Stimulated activated CD4-positive, alpha-beta T cell treated with anti-CD3 and anti-CD28 coated beads, Interleukin-1b, Interleukin-23, amount 100 ng/mL, for 1 hour (primary cell): Measurements from ENCODE around the gene STX17.

ENCODE experiments used
- DNase-seq, 2 donors: peaks; one replicate each; pipeline ENCODE4 v3.0.0-alpha.2; 2020; ENCODE audit warnings: low read depth in 2 of 2

STX17 gene

DNA sequence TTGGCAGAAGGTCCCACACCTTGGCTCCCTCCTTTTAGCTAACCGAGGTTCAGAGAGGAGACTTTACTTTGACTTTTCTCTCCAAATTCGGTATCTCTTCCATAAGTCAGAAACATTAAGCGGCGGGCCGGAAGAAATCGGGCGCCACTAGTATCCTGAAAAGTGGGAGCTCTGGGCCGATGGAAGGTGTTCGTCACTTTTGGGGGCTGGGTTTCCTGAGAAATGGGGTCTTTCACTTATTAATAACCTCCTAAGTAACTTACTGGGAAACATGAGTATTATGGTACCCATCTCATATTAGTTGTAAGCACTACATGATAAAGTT lies 716 bp downstream of the STX17 start:
- DNase-seq, result no peak

DNA sequence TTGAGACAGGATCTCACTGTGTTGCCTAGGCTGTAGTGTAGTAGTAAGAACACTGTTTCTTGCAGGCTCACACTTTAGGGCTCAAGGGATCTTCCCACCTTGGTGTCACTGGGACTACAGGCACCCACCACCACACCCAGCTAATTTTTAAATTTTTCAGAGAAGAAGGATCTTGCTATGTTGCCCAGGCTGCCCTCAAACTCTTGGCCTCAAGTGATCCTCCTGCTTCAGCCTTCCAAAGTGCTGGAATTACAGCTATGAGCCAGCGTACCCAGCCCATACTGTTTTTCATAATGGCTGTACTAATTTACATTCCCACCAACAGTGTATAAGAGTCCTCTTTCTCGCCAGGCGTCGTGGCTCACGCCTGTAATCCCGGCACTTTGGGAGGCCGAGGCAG lies 5.1 kb downstream of the STX17 start:
- no peak for DNase-seq

GRCh38 chr9:99916650-99917049 lies 10.2 kb downstream of the STX17 start:
- no peak for DNase-seq

DNA sequence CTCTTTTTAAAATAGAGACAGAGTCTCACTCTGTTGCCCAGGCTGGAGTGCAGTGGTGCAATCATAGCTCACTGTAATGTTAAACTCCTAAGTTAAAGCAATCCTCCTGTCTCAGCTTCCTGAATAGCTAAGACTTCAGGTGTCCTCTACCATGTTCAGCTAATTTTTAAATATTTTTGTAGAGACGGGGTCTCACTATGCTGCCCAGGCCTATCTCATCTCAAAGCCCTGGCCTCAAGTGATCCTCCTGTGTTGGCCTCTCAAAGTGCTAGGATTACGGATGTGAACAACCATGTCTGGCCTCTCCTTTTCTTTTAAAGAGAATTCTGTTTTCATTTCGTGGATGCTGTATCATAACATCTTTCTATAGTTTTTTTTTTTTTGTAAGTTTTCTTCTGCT lies 11.7 kb downstream of the STX17 start:
- DNase-seq, result no peak

GRCh38 chr9:99919930-99920329 lies 13.5 kb downstream of the STX17 start:
- DNase-seq, result no peak

DNA sequence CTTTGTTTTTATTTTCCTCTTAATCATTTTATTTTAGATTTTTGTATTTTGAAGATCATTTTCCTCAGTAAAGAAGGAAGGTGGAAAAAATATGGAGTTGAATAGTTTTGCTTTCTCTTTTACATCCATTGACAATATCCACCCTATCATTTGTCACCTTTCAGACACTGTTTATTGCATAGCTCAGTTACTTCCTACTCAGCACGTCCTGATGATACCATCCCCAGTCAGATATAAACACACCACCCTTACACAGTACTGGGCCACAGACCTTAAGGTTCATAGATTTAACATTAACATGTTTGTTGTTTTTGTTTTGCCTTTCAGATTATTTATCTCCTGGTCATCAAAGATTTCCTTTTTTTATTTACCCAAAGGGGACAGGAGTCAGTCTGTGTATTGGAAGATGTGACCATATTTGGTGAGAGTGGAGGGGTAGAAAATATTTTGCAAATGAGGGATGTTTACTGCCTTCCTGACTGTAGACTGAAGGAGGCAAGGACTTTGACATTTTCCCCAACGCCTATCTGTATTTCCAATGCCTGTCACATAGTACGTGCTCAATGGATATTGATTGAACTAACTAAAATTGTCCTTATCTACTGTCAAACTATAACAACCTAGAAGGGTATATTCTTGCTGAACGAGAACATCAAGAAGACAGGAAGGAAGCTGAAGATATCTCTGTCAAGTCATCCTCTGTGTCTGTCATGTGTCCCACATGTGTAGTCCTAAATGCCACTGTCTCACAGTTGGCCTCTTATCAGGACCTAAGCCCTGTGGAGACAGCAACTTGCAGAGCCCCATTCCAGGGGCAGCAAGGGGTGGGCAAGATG lies 15.6 kb downstream of the STX17 start:
- DNase-seq, result no peak

DNA sequence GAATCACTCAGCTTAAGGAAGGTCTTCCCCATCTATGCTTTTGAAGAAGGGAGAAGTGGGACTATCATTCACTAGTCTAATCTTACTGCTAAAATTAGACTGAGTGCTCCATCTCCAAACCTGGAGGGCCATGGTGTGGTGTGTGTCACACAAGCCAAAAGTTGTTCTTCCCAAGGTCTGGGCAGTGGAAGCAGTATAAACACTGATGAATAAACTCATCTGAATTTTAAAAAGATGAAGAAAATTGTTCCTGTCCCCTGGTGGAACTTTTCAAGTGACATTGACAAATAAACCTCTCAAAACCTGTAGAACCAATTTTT lies 16.2 kb downstream of the STX17 start:
- no peak for DNase-seq

- DNase-seq, result no peak
These were observed 19.1 kb downstream of the STX17 start for GRCh38 chr9:99925541-99925940.

GRCh38 chr9:99929652-99930051 lies 23.2 kb downstream of the STX17 start:
- no peak for DNase-seq

DNA sequence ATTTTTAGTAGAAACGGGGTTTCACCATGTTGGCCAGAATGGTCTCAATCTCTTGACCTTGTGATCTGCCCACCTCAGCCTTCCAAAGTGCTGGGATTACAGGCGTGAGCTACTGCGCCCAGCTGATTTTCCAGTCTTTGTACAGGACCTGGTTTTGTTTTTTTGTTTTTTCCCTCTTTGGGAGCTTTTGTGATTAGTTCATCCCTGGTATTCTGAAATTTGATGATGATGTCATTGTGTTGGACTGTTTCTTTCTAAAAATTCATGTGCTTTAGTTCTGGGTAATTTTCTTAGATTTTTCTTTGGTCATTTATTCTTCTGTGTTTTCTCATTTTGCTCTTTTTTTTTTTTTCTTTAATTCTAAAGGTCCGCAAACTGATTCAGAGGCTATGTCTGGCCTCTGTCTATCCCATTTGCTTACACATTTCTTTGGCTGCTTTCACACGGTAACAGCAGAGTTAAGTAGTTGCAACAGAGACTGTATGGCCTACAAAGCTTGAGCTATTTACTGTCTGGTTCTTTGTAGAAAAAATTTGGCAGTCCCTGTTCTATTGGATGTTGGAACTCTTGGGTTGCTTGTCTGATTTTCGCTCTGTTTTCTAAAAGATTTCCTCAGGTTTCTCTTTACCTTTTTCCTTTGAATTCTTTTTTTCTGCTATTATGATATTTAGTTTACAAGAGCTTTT lies 24.8 kb downstream of the STX17 start:
- no peak for DNase-seq

DNA sequence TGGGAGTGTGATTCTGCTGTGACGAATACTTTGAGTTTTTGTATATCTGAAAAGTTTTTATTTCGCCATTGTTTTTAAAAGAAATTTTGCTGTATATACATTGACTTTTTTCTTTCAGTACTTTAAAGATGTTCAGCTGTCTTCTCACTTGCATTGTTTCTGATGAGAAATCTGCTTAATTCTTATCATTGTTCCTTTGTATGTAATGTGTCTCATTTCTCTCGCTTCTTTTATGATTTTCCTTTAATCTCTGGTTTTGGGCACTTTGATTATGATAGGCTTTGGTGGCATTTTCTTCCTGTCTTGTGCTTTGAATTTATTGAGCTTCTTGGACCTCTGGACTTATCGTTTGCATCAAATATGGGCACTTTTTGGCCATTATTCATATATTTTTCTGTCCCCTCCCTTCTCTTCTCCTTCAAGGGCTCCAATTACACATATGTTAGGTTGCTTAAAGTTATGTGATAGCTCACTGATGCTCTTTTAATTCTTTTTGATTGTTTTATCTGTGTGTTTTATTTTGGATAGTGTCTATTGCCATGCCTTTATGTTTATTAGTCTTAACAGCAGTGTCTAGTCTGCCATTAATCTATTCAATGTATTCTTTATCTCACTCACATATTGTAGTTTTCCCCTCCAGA lies 30.6 kb downstream of the STX17 start:
- no peak for DNase-seq

GRCh38 chr9:99947395-99947794 lies 40.9 kb downstream of the STX17 start:
- no peak for DNase-seq

DNA sequence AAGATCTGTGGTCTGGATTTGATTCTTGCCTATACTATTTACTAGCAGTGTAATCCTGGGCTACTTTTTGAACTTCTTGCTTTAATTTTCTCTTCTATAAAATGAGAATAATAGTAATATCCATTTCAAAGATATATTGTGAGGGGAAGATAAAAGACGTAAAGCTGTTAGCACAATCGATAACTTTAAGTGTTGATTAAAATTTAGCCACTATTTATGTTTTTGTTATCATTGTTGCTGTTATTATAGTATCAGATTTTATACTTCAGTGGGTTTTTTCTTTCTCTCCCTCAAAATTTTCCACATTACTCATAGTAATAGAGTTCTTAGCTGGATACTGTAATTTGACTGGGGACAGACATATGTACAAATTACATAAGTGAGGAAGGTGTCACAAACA lies 42.0 kb downstream of the STX17 start:
- no peak for DNase-seq

- no peak for DNase-seq
These were observed 42.4 kb downstream of the STX17 start for GRCh38 chr9:99948896-99949295.

GRCh38 chr9:99953861-99954507 lies 47.5 kb downstream of the STX17 start:
- no peak for DNase-seq

DNA sequence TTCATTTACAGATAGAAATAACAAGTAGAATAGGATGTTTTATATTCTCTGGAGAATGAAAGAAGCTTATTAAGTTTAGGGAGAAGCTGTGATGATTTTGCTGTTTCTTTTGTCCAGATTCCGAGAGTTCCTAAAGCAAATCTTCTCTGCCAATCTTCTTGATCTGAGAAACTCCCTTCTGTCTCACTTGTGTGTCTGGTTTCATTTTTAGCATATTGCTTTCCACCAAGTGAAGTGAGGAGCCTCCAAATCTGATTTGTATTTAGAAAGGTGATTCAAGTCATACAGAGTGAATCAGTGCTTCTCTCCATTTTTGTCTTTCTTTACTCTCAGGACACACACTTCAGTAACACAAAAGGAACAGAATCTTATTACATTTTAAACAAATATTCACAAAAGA lies 48.4 kb downstream of the STX17 start:
- DNase-seq, result no peak

DNA sequence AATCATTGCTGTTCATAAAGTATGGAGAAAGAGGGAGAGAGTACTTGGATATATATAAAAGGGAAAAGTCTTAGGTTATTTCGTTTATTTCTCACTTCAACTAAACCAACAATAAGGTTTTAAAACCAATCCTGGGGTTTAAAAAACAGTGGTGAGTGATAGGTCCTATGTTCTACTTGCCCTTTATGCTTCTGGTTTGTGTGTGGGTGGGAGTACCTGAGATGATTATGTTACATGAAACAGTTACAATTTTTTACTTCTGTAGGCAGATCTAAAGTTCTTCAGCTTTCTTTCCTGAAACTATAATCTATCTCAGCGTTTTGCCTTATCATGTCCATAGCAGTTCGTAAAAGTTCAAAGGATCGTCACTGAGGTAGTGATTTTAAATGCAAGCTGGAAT lies 49.2 kb downstream of the STX17 start:
- no peak for DNase-seq

DNA sequence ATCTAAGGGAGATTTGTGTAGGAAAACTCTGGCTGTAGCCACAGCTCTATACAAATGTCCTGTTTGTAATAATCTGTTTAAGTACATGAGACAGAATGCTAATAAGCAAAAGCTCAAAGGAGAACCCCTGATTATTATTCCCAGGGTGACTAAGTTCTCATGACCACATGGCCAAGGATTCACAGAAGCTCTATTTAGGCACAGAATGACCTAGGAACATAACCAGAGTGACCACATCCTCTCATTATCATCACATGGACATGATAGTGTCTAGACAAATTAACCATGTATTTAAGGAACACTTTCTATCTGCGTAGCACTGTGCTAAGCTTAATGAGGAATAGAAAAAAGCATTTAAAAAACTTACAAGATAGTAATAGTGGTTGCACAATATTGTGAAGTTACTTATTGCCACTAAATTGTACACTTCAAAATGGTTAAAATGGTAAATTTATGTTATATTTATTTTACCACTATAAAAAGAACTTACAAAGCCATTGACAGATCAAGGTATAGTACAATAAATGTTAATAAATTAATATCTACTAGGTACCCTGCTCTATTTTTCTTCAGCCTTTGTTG lies 56.3 kb downstream of the STX17 start:
- no peak for DNase-seq

GRCh38 chr9:99964336-99964735 lies 57.9 kb downstream of the STX17 start:
- DNase-seq, result no peak

DNA sequence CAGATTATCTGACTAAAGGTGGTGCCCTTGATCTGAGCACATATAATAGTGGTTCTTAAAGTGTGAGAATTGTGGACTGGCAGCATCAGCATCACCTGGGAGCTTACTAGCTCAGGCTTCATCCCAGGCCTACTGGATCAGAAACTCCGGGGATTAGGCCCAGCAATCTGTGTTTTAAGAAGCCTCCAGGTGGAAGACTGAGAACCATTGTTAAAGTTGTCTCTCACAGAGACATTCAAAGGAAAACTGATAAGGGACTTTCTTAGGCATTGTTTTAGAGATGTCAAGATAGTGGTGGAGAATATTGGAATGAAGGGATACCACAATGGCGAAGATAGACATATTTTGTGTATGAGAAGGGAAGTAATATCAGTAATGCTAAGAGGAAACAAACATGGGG lies 59.5 kb downstream of the STX17 start:
- DNase-seq, result no peak

- DNase-seq, result no peak
These were observed 60.3 kb downstream of the STX17 start for GRCh38 chr9:99966716-99967115.

- no peak for DNase-seq
These were observed 61.0 kb downstream of the STX17 start for GRCh38 chr9:99967457-99967856.
